Loucy (cell line): ENCODE results near the gene URI1.

Source experiments
- CTCF ChIP-seq: fragments of 200-600 bp; sonication (generic); conservative IDR thresholded peaks from 2 replicates; pipeline ENCODE4 v1.5.1; 2014; ENCODE audit warnings: mild to moderate bottlenecking, antibody characterized with exemption, low read length
- EZH2phosphoT487 ChIP-seq: fragments of 200-600 bp; IDR thresholded peaks from 2 replicates; pipeline ENCODE4 v1.6.1; 2018; ENCODE audit warnings: antibody characterized with exemption, mild to moderate bottlenecking, moderate library complexity, borderline replicate concordance

GRCh38 chr19:29992233-29992867, 50.3 kb downstream of the URI1 start:
- TF ChIP-seq CTCF (no peak), EZH2phosphoT487 (no peak)
